ENCODE results near the gene MMUT. TPM values are rescaled to one million over a fixed set of nuclear protein-coding genes. Genes with fewer than 3 reads are reported as not detected.

The MMUT gene
- total and polyA plus RNA-seq, 10 of the 15 experiments (the other 5 are each of a cell fraction or from before 2014, with no cell fraction given) = 6.6 to 21.5 (median 13.5) TPM

- in situ Hi-C loops (cut with MboI) (no loop called here), intact Hi-C loops (cut with micrococcal nuclease; ENCODE audit: unreplicated experiment) (loop anchor here (1.0 kb wide), 1 partner anchor 1622 kb away; no protein-coding TSS in a partner anchor)
- no TSS peak for BruUV-seq (replicated peaks)
- ChIA-PET CTCF (interaction anchor here (0.7 to 2.8 kb wide), 23 partner anchors 9 to 1779 kb away, joined by 3 to 57 read pairs (median 4); no protein-coding TSS in a partner anchor), RAD21 (ENCODE audit: unreplicated experiment) (interaction anchor here (0.7 to 2.3 kb wide), 5 partner anchors 44 to 1623 kb away, joined by 3 to 24 read pairs (median 5); no protein-coding TSS in a partner anchor), POLR2A (interaction anchor here (0.7 kb wide), 1 partner anchor 1677 kb away, joined by 6 read pairs; no protein-coding TSS in a partner anchor), SMC1A (ENCODE audit: uncharacterized antibody, unreplicated experiment) (interaction anchor here (0.6 to 1.7 kb wide), 8 partner anchors 10 to 1779 kb away, joined by 3 to 16 read pairs (median 3); no protein-coding TSS in a partner anchor)
- Histone ChIP-seq H2AFZ (ENCODE audit: control insufficient read depth, low read depth, low read length) (no peak overlapping the region), H3K4me1 (ENCODE audit: control insufficient read depth, insufficient read depth, low read length) (no peaks in the 10 kb centered on the region), H3K4me2 (ENCODE audit: control insufficient read depth, insufficient read depth) (no peak overlapping the region), H3K27me3 (replicated peaks in 1 of 2; ENCODE audit: control insufficient read depth in 2 of 2, insufficient read depth in 2 of 2, low read length in 1 of 2) (no peaks in the 10 kb centered on the region), H3K79me2 (ENCODE audit: control insufficient read depth, insufficient read depth, low read length) (no peaks in the 10 kb centered on the region), H3K36me3 (ENCODE audit: control insufficient read depth in 2 of 2, insufficient read depth in 2 of 2, low read length in 1 of 2) (no peaks in the 10 kb centered on the region), H3K9me3 (replicated peaks; ENCODE audit: control insufficient read depth, insufficient read depth, low read length) (no peaks in the 10 kb centered on the region), H3K27ac (ENCODE audit: control insufficient read depth, insufficient read depth) (no peak overlapping the region), H4K20me1 (ENCODE audit: control insufficient read depth, insufficient read depth) (no peaks in the 10 kb centered on the region), H3K4me3 (no peak overlapping the region), H3K9ac (ENCODE audit: control insufficient read depth, insufficient read depth, low read length) (no peak overlapping the region)
- no peak for ATAC-seq
- WGBS (ENCODE audit: insufficient coverage, insufficient replicate concordance, low lambda C conversion rate, missing lambda C conversion rate) = 0% methylated on average over 3 of the region's 3 CpGs
- no peak for DNase-seq (ENCODE audit: low read depth, low spot score)
- FAIRE-seq = no peak
- TF ChIP-seq, protein P1, sequence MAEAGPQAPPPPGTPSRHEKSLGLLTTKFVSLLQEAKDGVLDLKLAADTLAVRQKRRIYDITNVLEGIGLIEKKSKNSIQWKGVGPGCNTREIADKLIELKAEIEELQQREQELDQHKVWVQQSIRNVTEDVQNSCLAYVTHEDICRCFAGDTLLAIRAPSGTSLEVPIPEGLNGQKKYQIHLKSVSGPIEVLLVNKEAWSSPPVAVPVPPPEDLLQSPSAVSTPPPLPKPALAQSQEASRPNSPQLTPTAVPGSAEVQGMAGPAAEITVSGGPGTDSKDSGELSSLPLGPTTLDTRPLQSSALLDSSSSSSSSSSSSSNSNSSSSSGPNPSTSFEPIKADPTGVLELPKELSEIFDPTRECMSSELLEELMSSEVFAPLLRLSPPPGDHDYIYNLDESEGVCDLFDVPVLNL (IDR thresholded peaks at IDR 0.05; ENCODE audit: low read depth, low read length) = no peak
- TF ChIP-seq ZBTB33 (IDR thresholded peaks at IDR 0.05) (no peak), E4F1 (IDR thresholded peaks at IDR 0.05; ENCODE audit: borderline replicate concordance, partially characterized antibody) (no peak)
These were observed 52.5 kb downstream of the MMUT start for GRCh38 chr6:49410564-49410963.

Measured in GM12878 (cell line).